ENCODE results near the gene SAMD14.

DNA sequence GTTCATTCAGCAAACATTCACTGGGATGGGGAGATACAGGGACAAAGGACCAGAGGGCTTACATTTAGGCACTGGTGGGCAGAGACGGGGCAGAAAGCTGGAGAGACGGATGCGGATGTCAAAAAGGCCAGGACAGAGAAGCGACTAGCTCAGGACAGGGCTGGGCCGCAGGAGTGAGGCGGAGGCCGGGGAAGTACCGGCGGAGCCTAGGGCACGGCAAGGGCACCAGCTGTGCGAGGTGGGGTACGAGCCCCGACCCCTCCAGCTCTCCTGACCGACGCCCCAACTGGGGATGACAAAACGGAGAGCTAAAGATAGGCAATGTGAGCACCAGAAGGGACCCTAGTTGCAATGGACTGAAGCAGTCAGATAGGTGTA, 31.9 kb upstream of the SAMD14 start:
- TF ChIP-seq, protein P1, sequence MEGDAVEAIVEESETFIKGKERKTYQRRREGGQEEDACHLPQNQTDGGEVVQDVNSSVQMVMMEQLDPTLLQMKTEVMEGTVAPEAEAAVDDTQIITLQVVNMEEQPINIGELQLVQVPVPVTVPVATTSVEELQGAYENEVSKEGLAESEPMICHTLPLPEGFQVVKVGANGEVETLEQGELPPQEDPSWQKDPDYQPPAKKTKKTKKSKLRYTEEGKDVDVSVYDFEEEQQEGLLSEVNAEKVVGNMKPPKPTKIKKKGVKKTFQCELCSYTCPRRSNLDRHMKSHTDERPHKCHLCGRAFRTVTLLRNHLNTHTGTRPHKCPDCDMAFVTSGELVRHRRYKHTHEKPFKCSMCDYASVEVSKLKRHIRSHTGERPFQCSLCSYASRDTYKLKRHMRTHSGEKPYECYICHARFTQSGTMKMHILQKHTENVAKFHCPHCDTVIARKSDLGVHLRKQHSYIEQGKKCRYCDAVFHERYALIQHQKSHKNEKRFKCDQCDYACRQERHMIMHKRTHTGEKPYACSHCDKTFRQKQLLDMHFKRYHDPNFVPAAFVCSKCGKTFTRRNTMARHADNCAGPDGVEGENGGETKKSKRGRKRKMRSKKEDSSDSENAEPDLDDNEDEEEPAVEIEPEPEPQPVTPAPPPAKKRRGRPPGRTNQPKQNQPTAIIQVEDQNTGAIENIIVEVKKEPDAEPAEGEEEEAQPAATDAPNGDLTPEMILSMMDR (IDR thresholded peaks at IDR 0.05; ENCODE audit: borderline replicate concordance, extremely low read depth, low read length, poor library complexity, severe bottlenecking), result no peak
- no peak for TF ChIP-seq EZH2 (IDR thresholded peaks at IDR 0.05; ENCODE audit: borderline replicate concordance, low read depth, low read length, severe bottlenecking)

Data from DND-41 (cell line).